Heart right ventricle (tissue), 16 donors: ENCODE results near the gene TICAM2. TPM values are rescaled to one million over a fixed set of nuclear protein-coding genes. Genes with fewer than 3 reads are reported as not detected.
A peak's percentile ranks its signal among the peaks of the same experiment; 100 is the strongest.

Experiments
- ATAC-seq, 8 donors: fragments of 200-7000 bp; cut with Tn5 transposase; one replicate each; pipeline ENCODE4 v1.9.1; 2020; ENCODE audit warnings: mild to moderate bottlenecking in 8 of 8, moderate library complexity in 8 of 8, moderate number of reproducible peaks in 1 of 8
- DNase-seq, 2 donors: peaks; one replicate each; pipeline ENCODE4 v3.0.0-alpha.2; 2020
- H3K27ac ChIP-seq, 10 donors: fragments of 200-600 bp; sonication (generic) in 2 of 10; one replicate each; pipeline versions ENCODE4 v1.5.0 to v1.8.0; 2020 to 2022; ENCODE audit warnings: mild to moderate bottlenecking in 3 of 10
- H3K27me3 ChIP-seq, 7 donors: fragments of 200-600 bp; one replicate each; pipeline ENCODE4 v1.8.0; 2021 to 2022; ENCODE audit warnings: mild to moderate bottlenecking in 2 of 7
- H3K36me3 ChIP-seq, 9 donors: fragments of 200-600 bp; sonication (generic) in 1 of 9; one replicate each; pipeline versions ENCODE4 v1.5.0 to v1.8.0; 2020 to 2022; ENCODE audit warnings: mild to moderate bottlenecking in 2 of 9
- H3K4me1 ChIP-seq, 9 donors: fragments of 200-600 bp; sonication (generic) in 1 of 9; one replicate each; pipeline versions ENCODE4 v1.5.0 to v1.8.0; 2020 to 2022; ENCODE audit warnings: mild to moderate bottlenecking in 4 of 9
- H3K4me3 ChIP-seq, 10 donors: fragments of 200-600 bp; sonication (generic) in 2 of 10; one replicate each; pipeline versions ENCODE4 v1.5.0 to v1.8.0; 2020 to 2022; ENCODE audit warnings: mild to moderate bottlenecking in 7 of 10, moderate library complexity in 2 of 10
- H3K9me3 ChIP-seq, 11 donors: fragments of 200-600 bp in 10 of 11; sonication (generic) in 2 of 11; one replicate each; pipeline versions ENCODE4 v1.5.0 to v1.8.0; 2013 to 2022; ENCODE audit warnings: mild to moderate bottlenecking in 2 of 11, control low read depth in 1 of 11, moderate library complexity in 1 of 11
- WGBS, 2 donors: extraction: QIAGEN DNeasy Blood & Tissue Kit; methylation state at CpG; one replicate each; pipeline ENCODE4 v1.1.7; 2013; ENCODE audit warnings: inconsistent platforms in 1 of 2; 5-methylcytosine and 5-hydroxymethylcytosine counted together
- intact Hi-C, 10 donors: fragments of 100-400 bp; cut with DNase I; formaldehyde crosslinking; loops; one replicate each; pipeline versions ENCODE4 v1.11.1 to v1.14.2; 2022
- polyA plus RNA-seq, 2 donors: library from polyadenylated mRNA; stranded (reverse); fragments of 200-250 nt; gene quantifications; one replicate each; pipeline ENCODE4 v1.2.3, GENCODE V29; 2013
- total RNA-seq, 10 donors: library from RNA; stranded (reverse); fragmentation: NEBNext Ultra II Directional in 3 of 10; extraction: Animal tissue kit (Norgen Biotek cat#: 25700) in 3 of 10; gene quantifications; one replicate each; pipeline versions ENCODE4 v1.2.1 to v1.2.4, GENCODE V29; 2021 to 2023
- TF ChIP-seq, protein P1 (sequence below), 9 donors: fragments of 200-600 bp; sonication (generic) in 2 of 9; IDR thresholded peaks; one replicate each; pipeline versions ENCODE4 v1.5.0 to v1.8.0; 2021 to 2022; ENCODE audit warnings: antibody characterized with exemption in 9 of 9, mild to moderate bottlenecking in 5 of 9, moderate library complexity in 1 of 9
- donor health status: Arrhythmogenic right ventricular cardiomyopathy.
- donor health status: ischemic (EF 13 %, LVEDD 7.1; RV severe dilation, severe dysfunction).
- donor health status: healthy with polysubstance abuse.
- donor health status: DM: no; HTN: yes; CAD: no.
- donor health status: DM: no; HTN: no; CAD: no.
- donor health status: ischemic (EF 25% LVEDD 6.9; RV normal size, moderate dysfunction).
- donor health status: ischemic (EF 25% LVEDD 5.7; RV mildly dilated, moderate dysfunction).
- donor health status: healthy.
- donor health status: DM: yes; HTN: yes; CAD: no.
- donor health status: Ischemic cardiomyopathy.
- donor health status: ischemic (EF 35%, LVEDD 5.7; RV mildly dilated, moderate dysfunction).
- donor health status: nonischemic (EF 11% LVEDD 7.7; RV severe dilation, severe dysfunction).
- donor health status: DM: yes; HTN: yes; CAD: no.
- donor health status: PGD.
- donor health status: ischemic (EF 29% LVEDD 5.4; RV normal size, mild dysfunction).
- donor health status: nonischemic (EF 23%, LVEDD 6.1; RV moderate dilation, normal function).

The TICAM2 gene
- total and polyA plus RNA-seq, 12 donors, result 1.2 to 4.4 (median 1.9) TPM

DNA sequence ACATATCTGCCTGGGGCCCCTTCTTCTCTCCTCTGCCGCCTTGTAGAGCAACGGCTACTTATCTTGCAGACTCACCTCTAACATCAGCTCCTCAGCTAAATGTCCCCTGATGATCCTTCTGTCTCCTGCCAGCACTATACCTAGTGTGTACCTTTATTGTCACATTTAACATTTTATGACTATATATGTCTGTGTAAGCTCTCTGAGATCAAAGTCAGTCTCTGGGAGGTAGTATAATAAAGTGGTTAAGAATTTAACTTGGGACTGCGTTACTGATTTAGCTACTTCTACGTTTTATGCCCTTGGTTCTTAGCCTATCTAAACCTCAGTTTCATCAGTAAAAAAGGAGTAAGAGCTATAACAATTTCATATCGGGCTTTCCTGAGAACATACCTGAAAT lies 21.4 kb upstream of the TICAM2 start:
- Histone ChIP-seq H3K4me3 (peak overlapping the region in 6 of 10 donors; percentile 83 to 99 (median 94)), H3K36me3 (peaks cover 0 to 37% (median 12%) of the 10 kb centered on the region in 9 donors), H3K27me3 (no peaks in the 10 kb centered on the region), H3K4me1 (peaks cover 0 to 51% (median 44%) of the 10 kb centered on the region in 9 donors), H3K27ac (peak overlapping the region in 4 of 10 donors; percentile 3 to 98 (median 10)), H3K9me3 (no peaks in the 10 kb centered on the region)
- ATAC-seq (no peak), DNase-seq (no peak)
- TF ChIP-seq, protein P1, sequence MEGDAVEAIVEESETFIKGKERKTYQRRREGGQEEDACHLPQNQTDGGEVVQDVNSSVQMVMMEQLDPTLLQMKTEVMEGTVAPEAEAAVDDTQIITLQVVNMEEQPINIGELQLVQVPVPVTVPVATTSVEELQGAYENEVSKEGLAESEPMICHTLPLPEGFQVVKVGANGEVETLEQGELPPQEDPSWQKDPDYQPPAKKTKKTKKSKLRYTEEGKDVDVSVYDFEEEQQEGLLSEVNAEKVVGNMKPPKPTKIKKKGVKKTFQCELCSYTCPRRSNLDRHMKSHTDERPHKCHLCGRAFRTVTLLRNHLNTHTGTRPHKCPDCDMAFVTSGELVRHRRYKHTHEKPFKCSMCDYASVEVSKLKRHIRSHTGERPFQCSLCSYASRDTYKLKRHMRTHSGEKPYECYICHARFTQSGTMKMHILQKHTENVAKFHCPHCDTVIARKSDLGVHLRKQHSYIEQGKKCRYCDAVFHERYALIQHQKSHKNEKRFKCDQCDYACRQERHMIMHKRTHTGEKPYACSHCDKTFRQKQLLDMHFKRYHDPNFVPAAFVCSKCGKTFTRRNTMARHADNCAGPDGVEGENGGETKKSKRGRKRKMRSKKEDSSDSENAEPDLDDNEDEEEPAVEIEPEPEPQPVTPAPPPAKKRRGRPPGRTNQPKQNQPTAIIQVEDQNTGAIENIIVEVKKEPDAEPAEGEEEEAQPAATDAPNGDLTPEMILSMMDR (IDR thresholded peaks at IDR 0.05), result no peak
- 33 to 35% methylated on average over 5 of the region's 5 CpGs for WGBS, 2 donors
- intact Hi-C loops, result loop anchor here in 1 of 10 donors (10.0 kb wide), 1 partner anchor 79 kb away; the partner anchor contains the start of gene FEM1C

DNA sequence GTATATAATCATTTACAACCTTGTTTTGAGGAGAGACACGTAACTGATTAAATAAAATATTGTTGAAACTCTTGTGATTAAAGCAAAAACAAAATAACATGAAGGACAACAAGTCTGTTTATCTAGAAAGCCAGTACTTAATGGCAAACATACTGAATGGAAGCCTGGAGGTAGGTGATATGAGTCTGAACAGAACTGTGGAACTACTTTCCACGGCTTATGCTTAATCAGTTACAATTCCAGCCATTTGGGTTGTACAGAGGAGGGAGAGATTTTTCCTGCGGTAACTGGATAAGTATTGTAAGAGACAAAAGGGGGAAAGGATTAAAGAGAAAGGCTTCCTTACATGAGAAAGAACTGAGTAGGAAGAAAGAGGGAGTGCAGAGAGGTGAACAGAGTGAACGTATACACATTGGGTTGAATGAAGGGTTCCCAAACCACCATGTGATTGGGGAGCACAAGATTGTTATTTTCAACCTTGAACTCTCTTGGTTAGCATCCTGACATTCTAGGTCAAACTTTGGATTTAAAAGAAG lies 19.2 kb upstream of the TICAM2 start:
- H3K27ac ChIP-seq, result no peak overlapping the region
- TF ChIP-seq, protein P1 (IDR thresholded peaks at IDR 0.05), result no peak
- H3K9me3 ChIP-seq, result no peaks in the 10 kb centered on the region
- intact Hi-C loops, result loop anchor here in 1 of 10 donors (10.0 kb wide), 1 partner anchor 77 kb away; the partner anchor contains the start of gene FEM1C
- WGBS, 2 donors, result 58 to 65% methylated on average over 4 of the region's 4 CpGs
- no peak for ATAC-seq
- no peak for DNase-seq
- H3K4me1 ChIP-seq, result peaks cover 0 to 51% (median 41%) of the 10 kb centered on the region in 9 donors
- H3K4me3 ChIP-seq, result no peak overlapping the region
- H3K27me3 ChIP-seq, result no peaks in the 10 kb centered on the region
- H3K36me3 ChIP-seq, result peaks cover 0 to 59% (median 17%) of the 10 kb centered on the region in 9 donors

DNA sequence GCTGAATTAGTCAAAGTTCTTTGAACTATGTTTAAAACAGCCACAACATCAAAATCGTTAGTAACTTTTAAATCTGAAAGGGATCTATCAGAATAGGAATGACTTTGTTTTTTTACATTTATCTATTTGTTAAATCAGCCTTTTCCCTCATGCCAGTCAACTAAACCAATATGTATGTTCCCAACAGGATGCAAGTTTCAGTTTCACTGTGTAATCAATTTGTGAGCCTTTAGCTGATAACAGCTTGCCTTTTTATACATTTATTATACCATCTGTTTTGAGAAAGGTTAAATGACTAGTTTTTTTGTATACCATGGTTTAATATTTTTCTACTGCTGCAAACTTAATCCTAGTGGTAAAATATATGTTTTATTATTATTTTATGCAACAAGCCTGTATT lies 14.6 kb upstream of the TICAM2 start:
- intact Hi-C loops, result no loop called here
- no peak overlapping the region for H3K27ac ChIP-seq
- no peaks in the 10 kb centered on the region for H3K27me3 ChIP-seq
- H3K4me1 ChIP-seq, result peaks cover 0 to 20% (median 8%) of the 10 kb centered on the region in 9 donors
- DNase-seq, result no peak
- H3K36me3 ChIP-seq, result peaks cover 0 to 96% (median 26%) of the 10 kb centered on the region in 9 donors
- ATAC-seq, result no peak
- H3K4me3 ChIP-seq, result no peak overlapping the region
- 43 to 84% methylated on average over 1 of the region's 1 CpG for WGBS, 2 donors
- no peaks in the 10 kb centered on the region for H3K9me3 ChIP-seq
- TF ChIP-seq, protein P1 (IDR thresholded peaks at IDR 0.05), result no peak

DNA sequence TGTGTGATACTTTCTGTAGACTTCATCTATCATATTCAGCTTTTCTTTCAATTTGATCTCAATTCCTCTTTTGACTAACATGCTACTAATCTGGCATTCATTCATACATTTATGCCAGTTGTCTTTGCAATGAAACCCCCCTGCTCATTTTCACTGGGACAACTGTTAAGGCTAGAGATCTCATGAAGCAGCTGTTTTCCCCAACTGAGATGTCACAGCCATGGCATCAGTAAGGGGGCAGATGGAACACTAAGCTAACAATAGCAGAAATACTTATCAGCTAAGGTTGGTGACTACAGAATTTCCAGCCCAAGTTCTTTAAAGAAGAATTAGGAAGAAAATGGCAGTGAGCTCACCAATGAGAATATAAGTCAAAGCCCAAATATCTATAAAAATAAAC lies 14.2 kb upstream of the TICAM2 start:
- ATAC-seq, result peak in 1 of 8 donors; percentile 46
- Histone ChIP-seq H3K36me3 (peaks cover 0 to 98% (median 26%) of the 10 kb centered on the region in 9 donors), H3K4me1 (peaks cover 0 to 15% (median 4%) of the 10 kb centered on the region in 9 donors), H3K4me3 (no peak overlapping the region), H3K9me3 (no peaks in the 10 kb centered on the region), H3K27ac (no peak overlapping the region), H3K27me3 (no peaks in the 10 kb centered on the region)
- TF ChIP-seq, protein P1 (IDR thresholded peaks at IDR 0.05), result no peak
- no peak for DNase-seq
- intact Hi-C loops, result no loop called here
